ENCODE measurements around the gene CLDN16.

CLDN16 gene, protein sequence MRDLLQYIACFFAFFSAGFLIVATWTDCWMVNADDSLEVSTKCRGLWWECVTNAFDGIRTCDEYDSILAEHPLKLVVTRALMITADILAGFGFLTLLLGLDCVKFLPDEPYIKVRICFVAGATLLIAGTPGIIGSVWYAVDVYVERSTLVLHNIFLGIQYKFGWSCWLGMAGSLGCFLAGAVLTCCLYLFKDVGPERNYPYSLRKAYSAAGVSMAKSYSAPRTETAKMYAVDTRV

DNA sequence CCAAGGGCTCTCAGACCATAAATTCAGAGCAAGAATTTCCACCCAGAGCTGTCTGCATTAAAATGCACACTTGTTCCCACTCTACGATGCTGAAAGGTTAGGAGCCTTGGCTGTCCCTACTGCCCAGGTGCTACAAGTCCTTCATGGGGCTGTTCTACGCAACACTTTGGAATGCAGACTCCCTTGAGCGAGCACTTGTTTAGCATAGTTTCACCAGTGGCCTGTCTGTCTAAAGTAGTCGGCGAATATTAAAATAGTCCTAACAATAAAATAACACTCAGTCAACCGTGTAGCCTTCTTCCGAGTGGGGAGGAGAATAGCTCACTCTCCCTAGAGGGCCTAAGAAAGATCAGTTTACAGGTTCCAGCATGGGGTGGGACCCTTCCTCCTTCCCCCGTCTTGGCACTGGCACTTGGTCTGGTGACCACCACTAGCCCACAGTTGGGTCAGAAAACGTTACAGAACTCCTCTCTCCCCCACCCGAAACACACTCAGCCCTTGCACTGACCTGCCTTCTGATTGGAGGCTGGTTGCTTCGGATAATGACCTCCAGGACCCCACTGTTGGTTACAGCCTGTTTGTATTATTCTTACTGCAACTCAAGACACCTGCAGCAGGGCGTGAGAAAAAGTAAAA is at the start of gene CLDN16:
TSS of gene CLDN16 (plus strand) at position 586 of the 636 bp plus-strand sequence. CDS start 167 bp downstream, outside the sequence.
- DNase-seq: no peak

DNA sequence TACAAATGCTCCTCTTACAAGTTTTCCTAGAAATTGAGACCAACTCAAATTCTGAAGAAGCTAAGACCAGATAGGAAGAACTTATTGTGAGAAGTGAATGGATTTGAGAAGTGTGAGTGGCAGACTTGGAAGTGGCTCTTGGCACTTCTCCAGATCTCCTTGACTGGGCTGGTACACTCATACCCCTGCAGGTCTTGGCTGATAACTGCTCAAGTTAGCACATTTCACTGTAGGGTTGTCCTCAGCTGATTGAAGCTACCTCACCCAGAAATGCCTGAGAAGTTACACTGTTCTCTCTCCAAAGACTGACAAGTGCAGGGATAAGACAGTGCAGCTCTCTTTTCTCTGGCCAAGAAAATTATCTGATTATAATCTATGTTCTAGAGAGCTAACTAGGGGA is 49.2 kb upstream of the CLDN16 start:
- no peak for DNase-seq

DNA sequence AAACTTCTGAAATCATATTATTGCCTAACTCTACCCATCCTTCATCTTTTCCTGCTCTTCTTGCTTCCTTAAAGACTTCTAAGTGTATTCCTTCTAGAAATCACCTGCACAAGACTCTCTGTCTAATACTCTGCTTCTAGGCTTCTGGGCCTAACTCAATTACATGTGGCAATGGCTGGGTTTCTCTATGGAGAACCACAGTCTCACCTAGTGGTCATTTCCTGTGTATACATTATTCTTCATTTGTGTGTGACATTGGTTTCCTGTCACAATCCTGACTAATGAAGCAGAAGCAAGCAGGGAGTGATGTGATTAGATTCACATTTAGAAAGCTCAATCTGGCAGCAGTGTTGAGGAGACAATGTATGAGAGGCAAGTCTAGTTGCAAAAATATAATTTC is 48.8 kb upstream of the CLDN16 start:
- no peak for DNase-seq

DNA sequence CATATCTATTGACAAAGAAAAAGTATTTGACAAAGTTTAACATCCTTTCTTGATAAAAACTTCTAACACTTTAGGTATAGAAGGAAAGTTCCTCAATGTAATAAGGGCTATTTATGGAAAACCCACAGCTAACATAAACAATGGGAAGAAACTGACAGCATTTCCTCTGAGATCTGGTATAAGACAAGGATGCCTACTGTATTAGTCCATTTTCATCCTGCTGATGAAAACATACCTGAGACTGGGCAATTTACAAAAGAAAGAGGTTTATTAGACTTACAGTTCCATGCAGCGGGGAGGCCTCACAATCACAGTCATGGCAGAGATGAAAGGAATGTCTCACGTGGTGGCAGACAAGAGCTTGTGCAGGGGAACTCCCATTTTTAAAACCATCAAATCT is 47.9 kb upstream of the CLDN16 start:
- no peak for DNase-seq

DNA sequence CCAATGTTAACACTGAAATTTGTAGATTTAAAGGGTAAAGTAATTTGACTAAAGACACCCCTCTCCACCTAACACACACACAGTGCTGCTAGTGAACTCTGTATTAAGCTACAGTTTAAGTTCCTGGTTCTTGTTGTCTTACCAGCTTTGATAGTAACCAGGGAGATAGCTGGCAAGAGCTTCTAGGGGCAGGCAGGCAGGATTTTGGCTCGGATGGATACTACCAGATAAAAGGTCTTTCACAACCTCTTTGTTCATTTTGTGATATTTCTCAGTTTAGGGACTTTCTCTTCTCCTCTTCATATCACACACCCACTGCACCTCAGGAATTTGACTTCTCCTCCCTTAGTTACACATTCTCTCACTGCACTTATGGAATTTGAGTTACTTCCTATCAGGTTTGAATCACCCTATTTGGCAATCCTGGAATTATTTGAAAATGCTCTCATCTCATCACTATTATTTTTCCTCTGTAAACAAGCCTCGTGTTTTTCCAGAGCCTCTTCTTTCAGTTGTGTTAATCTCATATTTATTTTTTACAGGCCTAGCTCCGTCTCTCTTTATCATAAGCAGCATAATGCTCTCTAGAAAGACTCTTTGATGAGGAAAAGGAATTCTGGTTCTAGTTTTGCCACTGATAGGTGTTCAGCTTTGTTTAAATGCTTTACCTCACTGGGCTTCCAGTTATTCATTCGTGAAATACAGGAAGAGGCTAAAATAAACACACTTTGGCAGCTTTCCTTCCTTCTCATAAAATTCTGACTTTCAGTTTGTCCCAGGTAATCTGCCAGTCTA is 42.7 kb upstream of the CLDN16 start:
- DNase-seq: no peak

DNA sequence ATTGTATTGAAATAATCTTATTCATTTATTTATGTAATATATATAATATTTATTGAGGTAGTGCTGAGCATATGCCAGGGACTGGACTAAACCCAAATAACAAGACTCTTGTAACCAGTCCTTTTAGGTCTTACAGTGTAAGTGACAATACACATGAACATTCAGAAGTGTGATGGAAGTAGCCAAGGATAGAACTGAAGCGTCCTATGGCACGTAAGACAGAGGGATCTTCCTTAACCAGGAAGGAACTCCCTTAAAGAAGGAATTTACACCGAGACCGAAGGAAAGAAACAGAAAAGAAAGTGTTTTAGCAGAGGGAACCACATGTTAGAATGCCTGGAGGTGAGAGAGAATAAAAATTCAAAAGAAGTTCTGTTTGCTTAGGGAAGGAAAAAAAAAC is 42.1 kb upstream of the CLDN16 start:
- DNase-seq: no peak

DNA sequence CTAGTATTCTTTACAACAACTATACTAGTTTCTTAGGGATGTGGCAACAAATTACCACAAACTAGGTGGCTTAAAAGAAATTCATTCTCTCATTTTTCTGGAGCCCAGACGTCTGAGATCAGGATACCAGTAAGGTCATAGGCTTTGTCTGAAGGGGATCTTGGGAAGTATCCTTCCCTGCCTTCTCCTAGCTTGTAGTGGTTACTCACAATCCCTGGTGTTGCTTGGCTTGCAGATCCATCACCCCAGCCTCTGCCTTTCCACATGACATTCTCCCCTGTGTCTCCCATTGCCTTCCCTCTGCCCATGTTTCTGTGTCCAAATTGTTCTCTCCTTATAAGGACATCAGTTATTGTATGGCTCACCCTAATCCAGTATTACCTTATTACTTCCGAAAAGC is 41.4 kb upstream of the CLDN16 start:
- no peak for DNase-seq

DNA sequence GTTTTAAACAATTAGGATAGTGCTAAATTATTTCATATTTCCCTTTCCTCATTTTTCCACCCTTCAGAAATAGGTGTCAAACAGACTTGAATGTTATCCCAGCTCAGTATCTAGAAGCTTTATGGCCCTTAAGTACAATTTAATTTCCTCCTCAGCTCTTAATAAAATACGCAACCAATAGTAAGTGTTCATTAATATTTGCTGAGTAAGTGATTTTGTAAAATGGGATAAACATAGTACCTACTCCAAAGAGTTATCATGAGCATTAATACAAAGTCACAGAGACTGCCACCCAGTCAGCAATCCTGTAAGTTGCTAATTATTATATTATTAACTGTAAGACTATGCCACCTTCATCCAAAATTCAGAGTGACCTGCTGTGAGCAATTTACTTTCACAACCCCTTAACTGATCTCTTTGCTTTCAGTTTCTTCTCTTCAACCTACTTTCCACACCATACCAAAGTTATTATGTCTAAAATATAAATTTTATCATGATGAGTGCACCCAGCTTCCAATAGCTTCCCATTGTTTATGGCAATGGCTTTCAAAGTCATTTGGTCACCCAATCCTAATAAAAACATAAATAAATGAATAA is 35.0 kb upstream of the CLDN16 start:
- DNase-seq: no peak

DNA sequence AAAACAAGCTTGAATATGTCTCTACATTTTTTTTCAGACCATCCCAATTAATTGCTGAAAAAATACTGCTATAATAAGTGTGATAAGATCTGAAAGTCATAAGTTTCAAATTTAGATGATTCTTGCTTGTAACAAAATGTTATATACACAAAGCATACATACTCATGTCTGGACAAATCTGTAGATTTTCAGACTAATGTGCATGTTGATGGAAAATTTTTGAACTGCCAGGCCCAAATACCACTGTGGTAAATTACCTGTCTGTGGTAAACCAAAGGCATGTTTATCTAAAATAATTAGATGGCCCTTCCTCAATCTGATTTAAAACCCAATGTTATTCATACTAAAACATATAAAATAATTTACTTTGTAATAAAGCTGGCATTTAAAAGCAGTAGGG is 31.7 kb upstream of the CLDN16 start:
- DNase-seq: no peak

DNA sequence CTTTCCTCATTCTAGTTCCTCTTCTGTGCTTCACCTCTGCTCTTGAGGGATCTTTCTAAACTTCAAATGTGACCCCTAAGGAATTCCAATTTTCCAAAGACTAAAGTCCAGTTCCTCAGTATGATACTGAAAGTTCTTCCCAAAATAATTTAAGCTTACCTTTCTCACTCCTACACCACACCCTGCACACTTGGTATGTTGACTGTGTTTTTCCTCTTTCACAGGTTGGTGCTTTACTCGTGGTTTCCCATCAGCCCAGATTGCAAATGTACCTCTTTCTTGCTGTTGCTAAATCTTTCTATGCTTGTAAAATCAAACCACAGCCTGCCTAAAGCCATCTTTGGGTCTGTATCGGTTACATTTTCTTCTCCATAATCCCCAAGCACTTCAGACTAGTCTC is 30.5 kb upstream of the CLDN16 start:
- DNase-seq: no peak

DNA sequence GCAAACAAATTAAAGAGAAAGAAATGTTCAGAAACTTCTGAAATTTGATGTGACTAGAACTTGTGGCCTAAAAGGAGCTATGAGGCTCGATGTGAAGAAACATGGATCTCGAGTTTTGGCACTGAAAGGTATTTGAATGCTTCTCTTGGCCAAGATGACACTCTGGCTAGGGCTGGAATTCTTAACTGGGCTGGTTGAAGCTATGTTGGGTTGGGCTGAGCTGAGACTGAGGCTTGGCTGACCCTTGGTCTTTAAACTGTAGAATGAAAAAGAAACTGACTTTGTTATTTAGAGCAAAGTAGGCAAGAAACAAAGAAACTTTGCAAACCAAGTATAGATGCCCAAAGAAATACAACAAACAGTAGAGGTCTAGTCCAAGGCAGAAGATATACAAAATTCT is 28.1 kb upstream of the CLDN16 start:
- DNase-seq: no peak

DNA sequence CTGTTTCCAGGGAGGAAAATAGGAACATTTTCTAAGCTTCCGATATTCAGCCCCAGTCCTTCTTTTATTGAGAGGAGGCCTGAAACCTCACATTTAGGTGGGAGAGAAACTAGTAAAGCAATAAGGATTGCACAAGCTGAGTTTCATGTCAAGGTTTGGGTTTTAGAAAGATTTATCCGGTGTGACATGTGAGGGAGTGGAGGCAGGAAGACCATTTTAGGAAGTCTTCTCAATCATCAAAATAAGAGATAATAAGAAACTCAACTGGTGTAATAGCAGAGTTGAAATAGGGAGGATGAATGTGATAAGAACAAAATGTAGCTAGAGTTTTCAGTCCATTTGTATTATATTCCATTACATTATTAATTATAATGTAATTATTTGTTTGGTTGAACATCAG is 27.7 kb upstream of the CLDN16 start:
- no peak for DNase-seq

DNA sequence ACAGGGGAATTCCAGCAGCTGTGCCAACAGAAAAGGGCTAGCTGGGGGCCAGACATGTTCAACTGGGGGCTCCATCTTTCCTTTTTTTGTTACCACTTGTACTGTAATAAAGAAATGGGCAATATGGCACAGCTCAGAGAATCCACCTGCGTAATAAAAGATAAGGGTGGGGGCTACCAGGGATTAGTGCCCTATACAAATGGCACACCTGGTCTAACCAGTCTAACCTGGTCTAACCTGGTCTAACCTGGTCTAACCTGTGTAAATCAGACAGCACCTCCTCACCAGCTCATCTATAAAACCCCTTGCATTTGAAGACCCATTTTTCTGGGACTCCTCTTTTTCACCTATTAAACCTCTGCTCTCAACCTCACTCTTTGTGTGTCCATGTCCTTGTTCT is 26.2 kb upstream of the CLDN16 start:
- DNase-seq: no peak

DNA sequence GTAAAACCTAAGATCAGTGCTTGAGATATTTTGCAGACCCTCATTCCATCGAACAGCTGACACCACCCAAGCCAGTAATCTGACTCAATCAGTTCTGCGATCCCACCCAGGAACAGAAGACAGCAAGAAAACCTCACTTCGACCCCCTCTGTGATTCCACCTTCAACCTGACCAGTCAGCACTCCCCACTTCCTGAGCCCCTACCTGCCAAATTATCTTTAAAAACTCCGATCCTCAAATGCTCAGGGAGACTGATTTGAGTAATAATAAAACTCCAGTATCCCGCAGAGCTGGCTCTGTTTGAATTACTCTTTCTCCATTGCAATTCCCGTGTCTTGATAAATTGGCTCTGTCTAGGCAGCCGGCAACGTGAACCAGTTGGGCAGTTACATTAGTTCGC is 25.7 kb upstream of the CLDN16 start:
- no peak for DNase-seq

DNA sequence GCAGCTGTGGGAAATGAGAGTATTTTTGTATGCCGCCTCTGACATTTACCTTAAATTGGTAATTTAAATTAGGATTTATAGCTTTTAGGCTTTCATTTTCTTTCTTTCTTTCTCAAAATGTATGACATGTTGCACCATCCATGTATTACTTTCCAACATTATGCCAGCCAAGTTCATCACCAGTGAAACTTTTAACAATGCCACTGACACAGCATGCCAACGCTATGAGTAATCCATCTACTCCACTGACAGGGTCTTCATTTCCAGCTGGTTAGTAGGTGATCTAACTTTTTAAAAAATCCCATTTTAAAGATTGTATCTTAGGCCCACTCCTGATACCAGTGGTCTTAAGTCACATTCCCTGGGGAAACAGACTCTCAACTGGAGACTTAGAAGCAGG is 21.8 kb upstream of the CLDN16 start:
- no peak for DNase-seq

DNA sequence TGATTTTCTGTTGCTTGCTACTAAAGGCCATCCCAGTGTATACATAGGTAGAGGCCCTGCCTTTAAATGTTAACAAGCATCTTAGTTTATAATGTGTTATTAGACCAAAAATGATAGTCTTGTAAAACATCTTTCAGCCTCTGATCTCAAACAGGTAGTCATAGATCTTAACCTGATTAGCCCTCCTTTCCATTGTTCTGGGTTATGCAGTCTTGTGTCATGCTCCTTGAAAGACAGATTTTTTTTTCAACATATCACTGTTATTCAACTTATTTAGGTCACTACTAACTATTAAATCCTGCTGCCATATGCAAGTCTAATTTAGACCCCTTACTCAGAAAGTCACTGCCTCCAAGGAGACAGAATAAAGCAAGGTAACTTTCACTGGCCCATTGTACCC is 19.1 kb upstream of the CLDN16 start:
- DNase-seq: no peak

DNA sequence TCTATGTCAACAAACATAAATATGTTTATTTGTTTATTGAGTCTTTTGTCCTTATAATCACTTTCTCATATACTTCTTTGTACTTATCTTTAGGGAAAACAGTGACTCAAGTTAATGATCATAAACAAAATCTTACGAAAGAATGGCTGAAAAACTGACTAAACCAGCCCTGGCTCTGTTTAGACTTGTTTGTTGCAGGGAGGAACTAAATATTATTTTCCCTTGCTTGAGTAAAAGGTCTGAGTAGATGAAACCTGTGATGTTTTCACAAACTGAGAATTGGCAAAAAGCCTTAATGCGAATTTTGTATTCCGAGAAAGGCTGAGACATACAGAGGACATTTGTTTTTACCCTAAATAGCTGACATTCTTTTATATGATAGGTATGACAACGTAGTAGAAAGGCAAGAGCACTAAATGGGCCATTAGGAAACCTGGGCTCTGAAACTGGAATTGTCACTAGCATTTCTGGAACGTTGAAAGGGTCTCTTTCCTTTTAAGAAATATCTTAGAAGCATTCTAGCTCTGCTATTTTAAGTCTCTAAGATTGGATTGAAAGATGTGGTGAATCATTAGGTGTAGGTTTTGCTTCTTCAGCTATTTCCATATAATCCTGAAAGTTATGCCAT is 18.2 kb upstream of the CLDN16 start:
- DNase-seq: no peak

DNA sequence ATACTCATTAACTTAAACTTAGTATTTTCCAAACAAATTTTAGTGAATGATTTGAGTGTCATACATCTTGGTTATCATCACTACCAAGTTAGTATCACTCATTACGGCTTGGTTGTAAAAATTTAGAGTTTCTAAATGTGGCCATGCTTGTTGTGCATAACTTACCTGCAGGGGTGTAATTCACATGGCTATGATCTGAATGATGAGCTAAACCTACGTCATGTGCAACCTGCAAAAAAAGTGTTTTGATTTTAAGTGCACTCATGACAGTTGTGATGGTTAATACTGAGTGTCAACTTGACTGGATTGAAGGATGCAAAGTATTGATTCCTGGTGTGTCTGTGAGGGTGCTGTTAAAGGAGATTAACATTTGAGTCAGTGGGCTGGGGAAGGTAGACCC is 17.6 kb upstream of the CLDN16 start:
- no peak for DNase-seq

DNA sequence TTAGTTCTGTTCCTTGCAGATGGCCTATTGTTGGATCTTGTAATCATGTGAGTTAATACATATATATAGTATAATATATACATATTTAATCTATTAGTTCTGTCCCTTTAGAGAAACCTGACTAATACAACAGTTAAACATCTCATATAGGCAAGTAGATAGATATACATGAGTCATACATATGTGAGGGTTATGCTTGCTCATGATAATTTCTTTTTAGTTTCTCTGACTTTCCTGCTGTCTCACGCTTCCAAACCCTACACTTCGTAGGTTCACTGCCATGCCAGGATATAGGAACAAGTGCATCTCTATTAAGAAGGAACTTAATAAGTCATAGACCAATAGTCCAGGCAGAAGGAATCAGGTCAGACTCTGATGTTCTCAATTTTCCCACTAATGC is 16.8 kb upstream of the CLDN16 start:
- no peak for DNase-seq

DNA sequence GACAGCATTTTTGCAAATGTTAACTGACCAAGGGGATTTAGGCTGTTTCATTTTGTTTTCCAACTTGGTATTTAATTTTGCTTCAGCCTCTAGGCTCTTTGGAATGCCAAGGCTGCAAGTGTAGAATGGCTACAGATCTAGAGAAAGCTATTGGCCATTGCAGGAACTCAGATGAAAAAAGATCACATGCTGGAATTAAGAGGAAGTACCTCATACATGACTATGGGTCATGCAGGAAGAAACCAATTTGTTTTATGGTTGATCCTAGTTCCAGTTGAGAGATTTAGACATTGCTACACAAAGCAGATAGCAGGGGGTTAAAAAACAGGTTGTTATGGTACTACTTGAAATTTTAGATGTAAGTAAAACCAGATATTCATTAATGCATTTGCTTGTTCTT is 12.7 kb upstream of the CLDN16 start:
- no peak for DNase-seq

DNA sequence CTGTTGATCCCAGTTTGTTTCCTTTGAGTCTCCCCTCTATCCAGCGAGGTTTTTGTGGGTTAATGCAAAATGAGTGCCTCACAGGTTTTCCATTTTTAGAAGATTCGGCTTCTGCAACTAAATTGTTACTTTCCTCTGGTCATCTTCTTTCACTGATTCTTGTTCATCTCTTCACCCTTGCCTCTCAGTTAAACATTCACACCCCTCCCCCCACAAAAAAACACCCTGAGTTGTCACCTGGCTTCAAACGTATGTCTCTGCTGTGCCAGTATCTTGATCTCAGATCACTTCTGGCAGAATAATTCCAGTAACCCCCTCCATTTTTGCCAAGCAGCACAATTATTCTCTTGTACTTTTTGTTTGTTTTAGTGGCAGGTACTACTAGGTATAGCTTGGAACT is 12.3 kb upstream of the CLDN16 start:
- no peak for DNase-seq

DNA sequence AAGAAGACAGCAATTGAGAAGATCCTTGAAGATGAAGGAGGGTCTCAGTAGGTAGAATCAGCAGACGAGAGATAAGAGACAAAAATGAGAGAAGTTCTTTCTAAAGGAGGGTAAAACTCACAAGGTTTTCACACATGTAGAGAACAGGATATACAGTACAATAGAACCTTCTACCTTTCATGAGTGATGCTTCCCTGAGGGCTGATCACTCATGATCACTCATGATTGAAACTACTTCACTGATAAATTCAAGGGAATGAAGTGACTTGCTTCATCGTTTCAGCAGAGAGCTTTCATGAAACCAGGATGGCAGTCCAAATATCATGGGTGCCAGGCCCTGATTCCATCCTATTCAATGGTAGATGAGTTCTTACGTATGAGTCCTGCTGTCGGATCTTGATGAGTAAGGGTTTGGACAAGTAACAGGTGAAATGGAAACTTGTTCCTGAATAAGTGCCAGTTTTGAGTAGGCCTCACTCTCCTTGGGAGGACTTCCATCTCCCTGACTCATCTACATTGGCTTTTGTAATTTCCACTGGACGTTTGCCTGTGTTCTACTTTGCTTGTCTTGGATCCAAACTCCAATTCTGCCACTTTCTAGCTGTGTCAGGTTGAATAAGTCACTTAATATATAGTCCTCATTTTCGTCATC is 9.6 kb upstream of the CLDN16 start:
- DNase-seq: no peak

DNA sequence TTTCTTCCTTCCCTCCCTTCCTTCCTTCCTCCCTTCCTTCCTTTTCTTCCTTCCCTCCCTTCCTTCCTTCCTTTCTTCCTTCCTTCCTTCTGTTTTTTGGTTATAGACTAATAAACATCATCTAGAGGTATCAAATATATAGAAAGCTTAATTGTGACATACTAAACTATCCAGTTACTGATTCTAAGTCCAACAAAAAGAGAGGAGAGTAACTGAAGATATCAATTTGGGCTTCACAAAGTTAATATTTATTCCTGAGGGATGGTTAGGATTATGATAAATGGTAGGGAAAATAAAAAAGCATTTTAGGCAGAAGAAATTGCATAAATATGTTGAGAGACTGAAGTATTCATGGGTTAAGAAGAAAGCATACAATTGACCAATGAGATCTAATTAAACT is 7.8 kb upstream of the CLDN16 start:
- no peak for DNase-seq
